D341Med (cell line): Measurements from ENCODE around the gene LYPD1.

Experiments used
- DNase-seq: peaks from one replicate; pipeline ENCODE4 v3.0.0; 2012; ENCODE audit warnings: low spot score

The LYPD1 gene

DNA sequence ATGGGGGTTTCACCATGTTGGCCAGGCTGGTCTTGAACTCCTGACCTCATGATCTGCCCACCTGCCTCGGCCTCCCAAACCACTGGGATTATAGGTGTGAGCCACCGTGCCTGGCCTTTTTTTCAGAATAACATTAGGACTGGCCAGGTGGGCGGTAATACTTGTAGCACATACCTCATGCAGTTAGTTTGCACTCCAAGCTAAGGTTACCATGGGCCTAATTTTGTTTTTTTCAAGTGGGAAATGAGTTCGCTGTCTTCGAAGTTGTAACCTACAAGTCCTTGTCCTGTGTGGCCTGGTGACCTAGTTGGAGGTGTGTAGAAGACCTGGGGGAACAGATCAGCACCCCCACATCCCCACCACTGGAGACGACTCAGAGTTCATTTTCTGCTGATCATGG is 74.8 kb downstream of the LYPD1 start:
- no peak for DNase-seq
